HG03575 (cell line): ENCODE measurements around the gene TRMT10B.
A peak's percentile ranks its signal among the peaks of the same experiment; 100 is the strongest.
"Not testable (repeated sequence)": the region's sequence is repeated elsewhere in the genome, so short reads cannot be mapped to it uniquely, and the experiment has no call there.

Experiments
- ATAC-seq: cut with Tn5 transposase; IDR thresholded peaks from one replicate; pipeline ENCODE4 v1.9.1; 2021; ENCODE audit not compliant: unreplicated experiment, insufficient number of reproducible peaks, low FRiP score; ENCODE audit errors: extremely low read depth

The TRMT10B gene

DNA sequence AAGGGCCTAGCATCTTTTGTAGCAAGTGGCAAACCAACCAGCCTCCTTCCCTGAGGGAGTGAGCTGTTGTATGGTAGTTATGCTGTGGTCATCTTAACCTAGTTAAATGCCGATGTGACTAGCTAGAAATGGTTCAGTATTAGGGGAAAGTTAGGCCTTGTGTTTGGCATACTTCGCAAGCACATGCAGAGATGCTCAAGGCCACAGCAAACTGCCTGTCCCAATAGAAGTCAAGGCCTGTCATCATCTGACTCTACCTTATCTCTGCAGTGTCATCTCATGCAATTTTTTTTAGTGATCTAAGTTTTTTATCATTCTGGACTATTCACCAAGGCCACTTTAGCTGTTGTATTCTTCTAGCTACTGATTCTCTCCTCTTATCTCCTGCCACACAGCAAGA lies 36.5 kb downstream of the TRMT10B start:
- ATAC-seq, result no peak

DNA sequence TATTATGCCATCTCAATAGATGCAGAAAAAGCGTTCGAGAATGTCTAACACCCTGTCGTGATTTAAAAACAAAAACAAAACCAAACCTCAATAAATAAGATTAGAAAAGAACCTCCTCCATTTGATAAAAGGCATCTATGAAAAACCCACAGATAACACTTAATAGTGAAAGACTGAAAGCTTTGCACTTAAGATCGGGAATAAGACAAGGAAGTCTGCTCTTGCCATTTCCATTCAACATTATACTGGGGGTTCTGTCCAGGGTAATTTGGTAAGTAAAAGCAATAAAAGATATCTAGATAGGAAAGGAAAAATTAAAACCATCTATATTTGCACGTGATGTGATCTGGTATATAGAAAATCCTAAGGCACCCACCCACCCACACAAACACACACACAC lies 38.5 kb downstream of the TRMT10B start:
- ATAC-seq, result no peak

GRCh38 chr9:37796232-37796631 lies 42.6 kb downstream of the TRMT10B start:
- no peak for ATAC-seq

DNA sequence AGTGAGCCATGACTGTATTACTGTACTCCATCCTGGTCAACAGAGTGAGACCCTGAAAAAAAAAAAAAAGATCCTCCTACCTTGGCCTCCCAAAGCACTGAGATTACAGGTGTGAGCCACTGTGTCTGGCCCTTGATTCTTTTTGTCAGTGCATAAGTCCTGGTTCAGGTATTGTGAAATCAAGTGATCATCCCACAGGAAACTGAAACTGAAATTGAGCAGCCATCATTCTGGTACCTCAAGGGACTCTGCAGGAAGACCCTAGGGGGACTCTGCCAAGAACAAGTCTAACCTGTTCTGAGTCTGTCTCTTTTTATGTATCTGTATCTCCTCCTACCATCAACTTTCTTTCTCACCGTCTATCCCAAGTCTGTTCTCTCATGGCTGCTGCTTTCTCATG lies 45.1 kb downstream of the TRMT10B start:
- ATAC-seq, result no peak

- ATAC-seq, result peak; percentile 42
Observed at GRCh38 chr9:37800631-37801286, 47.2 kb downstream of the TRMT10B start, which contains the start of gene DCAF10. Gene DCAF10, plus strand, starts transcription at chr9:37800797. Its CDS starts 70 bp downstream, at chr9:37800867.

DNA sequence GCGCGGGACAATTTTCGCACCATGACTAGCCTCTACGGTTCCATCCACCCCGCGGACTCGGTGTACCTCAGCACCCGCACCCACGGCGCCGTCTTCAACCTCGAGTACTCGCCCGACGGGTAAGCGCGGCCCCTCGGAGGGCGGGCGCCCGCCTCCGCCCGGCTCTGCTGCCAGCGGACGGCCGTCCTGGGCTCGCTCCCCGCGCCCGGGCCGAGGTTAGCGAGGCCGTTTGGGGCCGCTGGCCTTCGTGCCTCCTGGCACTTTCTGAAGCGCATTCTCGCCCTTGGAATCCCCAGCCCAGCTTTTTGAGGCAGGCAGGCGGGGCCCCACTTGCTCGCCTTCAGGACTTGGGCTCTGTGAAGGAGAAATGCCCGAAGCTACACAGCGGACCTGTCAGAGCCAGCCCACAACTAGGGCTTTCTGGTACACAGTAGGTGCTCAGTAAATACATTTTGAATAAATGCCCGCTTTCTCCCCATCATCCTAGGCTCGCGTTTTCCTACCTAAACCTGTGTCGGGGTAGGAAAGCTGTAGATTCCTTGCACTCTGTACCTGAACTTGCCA lies 47.8 kb downstream of the TRMT10B start:
- ATAC-seq, result peak; percentile 15

DNA sequence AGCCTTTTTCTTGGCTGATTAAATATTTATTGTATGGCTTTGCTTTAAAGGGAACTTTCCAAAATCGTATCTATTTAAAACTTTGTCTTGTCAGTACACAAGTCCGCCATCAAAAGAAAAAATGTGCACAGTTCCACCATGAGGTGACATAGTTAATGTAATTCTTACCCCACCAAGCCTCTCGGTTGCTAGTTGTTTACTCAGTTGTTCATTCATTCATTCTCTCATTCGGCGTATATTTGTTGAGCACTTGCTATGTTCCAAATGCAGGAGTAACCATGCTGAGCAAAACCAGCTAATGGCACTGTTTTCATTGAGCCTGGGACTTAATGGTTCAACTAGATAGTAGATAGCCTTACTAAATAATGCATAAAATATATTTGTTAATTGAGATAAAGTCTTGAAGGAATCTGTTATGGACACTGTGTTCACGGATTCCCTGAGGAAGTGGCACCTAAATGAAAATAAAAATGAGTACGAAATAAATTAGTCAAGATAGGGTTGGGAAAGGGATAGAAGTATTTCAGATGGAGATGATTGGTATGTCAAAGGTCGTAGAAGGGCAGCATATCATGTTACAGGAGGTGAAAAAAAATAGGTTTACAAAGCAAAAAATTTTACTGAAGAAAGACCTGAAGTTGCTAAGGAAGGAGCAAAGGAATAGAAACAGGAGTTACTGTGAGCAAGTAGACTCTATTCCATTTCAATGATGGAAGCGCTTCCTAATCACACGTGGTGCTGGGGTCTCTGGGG lies 48.5 kb downstream of the TRMT10B start:
- no peak for ATAC-seq

DNA sequence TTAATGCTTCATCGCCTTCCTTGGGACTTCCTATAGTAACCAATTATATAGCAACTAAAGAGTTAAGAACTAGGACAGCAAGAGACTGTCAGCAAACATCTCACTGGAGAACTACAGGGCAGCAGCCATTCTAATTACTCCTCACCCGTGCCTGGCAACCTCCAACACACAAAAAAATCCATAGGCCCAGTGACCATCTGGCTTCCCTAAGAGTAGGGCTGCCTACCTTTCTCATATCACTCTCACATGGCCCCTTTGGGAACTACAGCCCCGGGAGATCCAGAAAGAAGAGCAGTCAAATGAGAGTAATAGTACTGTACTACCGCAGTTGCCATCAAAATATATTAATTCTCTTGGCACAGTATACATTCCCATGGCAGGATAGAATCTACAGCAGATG lies 52.7 kb downstream of the TRMT10B start:
- ATAC-seq, result no peak

DNA sequence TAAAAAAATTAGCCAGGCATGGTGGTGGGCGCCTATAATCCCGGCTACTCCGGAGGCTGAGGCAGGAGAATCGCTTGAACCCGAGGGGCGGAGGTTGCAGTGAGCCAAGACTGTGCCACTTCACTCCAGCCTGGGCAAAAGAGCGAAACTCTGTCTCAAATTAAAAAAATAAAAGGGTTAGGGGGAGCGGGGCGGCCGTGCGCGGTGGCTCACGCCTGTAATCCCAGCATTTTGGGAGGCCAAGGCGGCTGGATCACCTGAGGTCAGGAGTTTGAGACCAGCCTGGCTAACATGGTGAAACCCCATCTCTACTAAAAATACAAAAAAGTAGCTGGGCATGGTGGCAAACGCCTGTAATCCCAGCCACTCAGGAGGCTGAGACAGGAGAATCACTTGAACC lies 56.1 kb downstream of the TRMT10B start:
- ATAC-seq, result not testable (repeated sequence)

- no peak for ATAC-seq
Observed at GRCh38 chr9:37811906-37812476, 58.4 kb downstream of the TRMT10B start.

DNA sequence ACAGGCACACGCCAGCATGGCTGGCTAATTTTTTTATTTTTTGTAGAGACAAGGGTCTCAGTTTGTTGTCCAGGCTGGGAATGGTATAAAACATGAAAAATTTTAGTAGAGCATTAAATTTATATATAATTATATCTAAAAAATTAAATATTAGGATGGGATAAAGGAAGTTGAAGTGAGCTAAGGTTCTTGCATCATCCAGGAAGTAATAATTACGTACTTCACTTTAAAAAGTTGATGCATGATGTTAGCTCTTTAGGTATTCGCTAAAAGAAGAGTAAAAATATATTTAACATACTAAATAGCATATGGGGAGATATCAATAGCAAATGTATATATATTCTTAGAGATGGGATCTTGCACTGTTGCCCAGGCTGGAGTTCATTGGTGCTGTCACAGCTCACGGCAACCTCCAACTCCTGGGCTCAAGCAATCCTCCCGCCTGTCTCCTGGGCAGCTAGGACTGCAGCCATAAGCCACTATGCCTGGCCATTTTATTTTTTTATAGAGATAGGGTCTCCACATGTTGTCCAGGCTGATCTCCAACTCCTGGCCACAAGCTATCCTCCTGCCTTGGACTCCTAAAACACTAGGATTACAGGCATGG lies 59.3 kb downstream of the TRMT10B start:
- no peak for ATAC-seq

- ATAC-seq, result no peak
Observed at GRCh38 chr9:37818849-37819248, 65.2 kb downstream of the TRMT10B start.

- no peak for ATAC-seq
Observed at GRCh38 chr9:37820142-37820541, 66.5 kb downstream of the TRMT10B start.

- ATAC-seq, result not testable (repeated sequence)
Observed at GRCh38 chr9:37825174-37825573, 71.6 kb downstream of the TRMT10B start.

- no peak for ATAC-seq
Observed at GRCh38 chr9:37827483-37828165, 74.0 kb downstream of the TRMT10B start.
